ENCODE data around the gene ITPR3.
"Not testable (repeated sequence)": the region's sequence is repeated elsewhere in the genome, so short reads cannot be mapped to it uniquely, and the experiment has no call there.

The ITPR3 gene

GRCh38 chr6:33616113-33616512 lies 5.0 kb upstream of the ITPR3 start:
- DNase-seq: no peak

GRCh38 chr6:33616913-33617312 lies 4.2 kb upstream of the ITPR3 start:
- DNase-seq: no peak

- DNase-seq: no peak
Measured at GRCh38 chr6:33619166-33619840, 1.8 kb upstream of the ITPR3 start.

GRCh38 chr6:33620158-33620855 lies 815 bp upstream of the ITPR3 start:
- peak; percentile 28 for DNase-seq

GRCh38 chr6:33621711-33622388 lies 728 bp downstream of the ITPR3 start:
- DNase-seq: peak; percentile 32

- DNase-seq: no peak
Measured at GRCh38 chr6:33622456-33623431, 1.6 kb downstream of the ITPR3 start.

- no peak for DNase-seq
Measured at GRCh38 chr6:33623895-33624381, 2.8 kb downstream of the ITPR3 start.

GRCh38 chr6:33624856-33625255 lies 3.7 kb downstream of the ITPR3 start:
- DNase-seq: no peak

- DNase-seq: no peak
Measured at GRCh38 chr6:33627876-33628275, 6.8 kb downstream of the ITPR3 start.

- no peak for DNase-seq
Measured at GRCh38 chr6:33628401-33628964, 7.4 kb downstream of the ITPR3 start.

- DNase-seq: peak; percentile 16
Measured at GRCh38 chr6:33630014-33630413, 8.9 kb downstream of the ITPR3 start.

- not testable (repeated sequence) for DNase-seq
Measured at GRCh38 chr6:33631521-33631920, 10.4 kb downstream of the ITPR3 start.

GRCh38 chr6:33631971-33632557 lies 10.9 kb downstream of the ITPR3 start:
- no peak for DNase-seq

GRCh38 chr6:33632558-33633039 lies 11.5 kb downstream of the ITPR3 start:
- peak; percentile 60 for DNase-seq

GRCh38 chr6:33633084-33633461 lies 12.0 kb downstream of the ITPR3 start:
- no peak for DNase-seq

GRCh38 chr6:33633462-33634158 lies 12.5 kb downstream of the ITPR3 start:
- peak; percentile 41 for DNase-seq

GRCh38 chr6:33634161-33634727 lies 13.1 kb downstream of the ITPR3 start:
- no peak for DNase-seq

GRCh38 chr6:33634946-33635345 lies 13.8 kb downstream of the ITPR3 start:
- DNase-seq: no peak

- no peak for DNase-seq
Measured at GRCh38 chr6:33636655-33637054, 15.5 kb downstream of the ITPR3 start.

- DNase-seq: no peak
Measured at GRCh38 chr6:33638556-33638955, 17.4 kb downstream of the ITPR3 start.

- DNase-seq: no peak
Measured at GRCh38 chr6:33639559-33639958, 18.4 kb downstream of the ITPR3 start.

Data from activated CD4-positive, alpha-beta T cell treated with anti-CD3 and anti-CD28 coated beads, Interleukin-2, amount 50 U/mL, for 1 hour (primary cell).